ENCODE results near the gene MANF. TPM values are rescaled to one million over a fixed set of nuclear protein-coding genes. Genes with fewer than 3 reads are reported as not detected.
"Not testable (repeated sequence)": the region's sequence is repeated elsewhere in the genome, so short reads cannot be mapped to it uniquely, and the experiment has no call there.

Gene MANF
- total RNA-seq, 2 experiments from 2014 or later: 140 to 182 TPM

GRCh38 chr3:51387281-51387680, 2.2 kb downstream of the MANF start:
- peak overlapping the region; percentile 59 for H3K27ac Mint-ChIP-seq
- H3K9me3 Mint-ChIP-seq (ENCODE audit: low read depth); ATAC-seq; DNase-seq; H3K27me3 Mint-ChIP-seq: not testable (repeated sequence)
- H3K4me3 Mint-ChIP-seq: peak overlapping the region; percentile 17
- CTCF ChIA-PET: interaction anchor here (0.9 to 4.4 kb wide), 4 partner anchors 113 to 771 kb away, joined by 3 to 39 read pairs (median 4); partner anchors contain the start of gene DCAF1
- peaks cover 32% of the 10 kb centered on the region for H3K36me3 Mint-ChIP-seq
- peaks cover 65% of the 10 kb centered on the region for H3K4me1 Mint-ChIP-seq

GRCh38 chr3:51388286-51389029, 3.4 kb downstream of the MANF start:
- H3K27me3 Mint-ChIP-seq: no peaks in the 10 kb centered on the region
- no peak overlapping the region for H3K4me3 Mint-ChIP-seq
- no peaks in the 10 kb centered on the region for H3K9me3 Mint-ChIP-seq (ENCODE audit: low read depth)
- no peak for DNase-seq
- peaks cover 41% of the 10 kb centered on the region for H3K36me3 Mint-ChIP-seq
- CTCF ChIA-PET: interaction anchor here (0.7 to 4.4 kb wide), 23 partner anchors 8 to 821 kb away, joined by 3 to 39 read pairs (median 4); partner anchors contain the start of genes ABHD14B, C3orf18, DCAF1 and MAPKAPK3
- peaks cover 70% of the 10 kb centered on the region for H3K4me1 Mint-ChIP-seq
- H3K27ac Mint-ChIP-seq: peak overlapping the region; percentile 42
- no peak for ATAC-seq

GRCh38 chr3:51389423-51390183, 4.5 kb downstream of the MANF start:
- H3K27ac Mint-ChIP-seq: peak overlapping the region; percentile 29
- CTCF ChIA-PET: interaction anchor here (0.7 to 4.4 kb wide), 34 partner anchors 10 to 822 kb away, joined by 3 to 39 read pairs (median 4); partner anchors contain the start of genes ABHD14B, C3orf18, DCAF1 and DUSP7
- no peaks in the 10 kb centered on the region for H3K27me3 Mint-ChIP-seq
- ATAC-seq (no peak), DNase-seq (peak; percentile 68)
- peaks cover 48% of the 10 kb centered on the region for H3K36me3 Mint-ChIP-seq
- H3K4me3 Mint-ChIP-seq: no peak overlapping the region
- H3K9me3 Mint-ChIP-seq (ENCODE audit: low read depth): no peaks in the 10 kb centered on the region
- H3K4me1 Mint-ChIP-seq: peaks cover 74% of the 10 kb centered on the region

GRCh38 chr3:51390246-51391074, 5.4 kb downstream of the MANF start:
- Mint-ChIP-seq H3K4me1 (peaks cover 82% of the 10 kb centered on the region), H3K9me3 (ENCODE audit: low read depth) (no peaks in the 10 kb centered on the region), H3K36me3 (peaks cover 52% of the 10 kb centered on the region), H3K4me3 (peak overlapping the region; percentile 61), H3K27me3 (no peaks in the 10 kb centered on the region), H3K27ac (peak overlapping the region; percentile 75)
- CTCF ChIA-PET: interaction anchor here (0.8 to 4.4 kb wide), 27 partner anchors 10 to 823 kb away, joined by 3 to 39 read pairs (median 4); partner anchors contain the start of genes ABHD14B, C3orf18, DCAF1 and DUSP7
- ATAC-seq (no peak), DNase-seq (no peak)

GRCh38 chr3:51391075-51391565, 6.0 kb downstream of the MANF start, which contains the start of gene RBM15B:
Gene RBM15B (plus strand): TSS chr3:51391285. CDS start chr3:51391400, 115 bp downstream.
- H3K36me3 Mint-ChIP-seq: peaks cover 45% of the 10 kb centered on the region
- peak; percentile 93 for ATAC-seq
- peak within 1 kb of the TSS; percentile 85 for H3K4me3 Mint-ChIP-seq
- CTCF ChIA-PET: interaction anchor here (1.0 to 4.4 kb wide), 6 partner anchors 11 to 290 kb away, joined by 3 to 39 read pairs (median 16); partner anchors contain the start of genes DCAF1 and TEX264
- peak; percentile 98 for DNase-seq
- H3K9me3 Mint-ChIP-seq (ENCODE audit: low read depth): no peaks in the 10 kb centered on the region
- no peaks in the 10 kb centered on the region for H3K27me3 Mint-ChIP-seq
- H3K27ac Mint-ChIP-seq: peak within 1 kb of the TSS; percentile 88
- peaks cover 82% of the 10 kb centered on the region for H3K4me1 Mint-ChIP-seq

- DNase-seq (peak; percentile 71), ATAC-seq (peak; percentile 22)
- CTCF ChIA-PET: interaction anchor here (0.6 to 1.6 kb wide), 3 partner anchors 10 to 47 kb away, joined by 3 to 4 read pairs (median 3); no protein-coding TSS in a partner anchor
- peak overlapping the region; percentile 88 for H3K27ac Mint-ChIP-seq
- no peaks in the 10 kb centered on the region for H3K27me3 Mint-ChIP-seq
- no peaks in the 10 kb centered on the region for H3K9me3 Mint-ChIP-seq (ENCODE audit: low read depth)
- H3K4me1 Mint-ChIP-seq: peaks cover 82% of the 10 kb centered on the region
- H3K4me3 Mint-ChIP-seq: peak overlapping the region; percentile 85
- H3K36me3 Mint-ChIP-seq: peaks cover 43% of the 10 kb centered on the region
Observed at GRCh38 chr3:51391566-51392354, 6.7 kb downstream of the MANF start.

GRCh38 chr3:51392355-51393133, 7.5 kb downstream of the MANF start:
- Mint-ChIP-seq H3K9me3 (ENCODE audit: low read depth) (no peaks in the 10 kb centered on the region), H3K27me3 (no peaks in the 10 kb centered on the region), H3K27ac (peak overlapping the region; percentile 88), H3K36me3 (peaks cover 42% of the 10 kb centered on the region), H3K4me3 (peak overlapping the region; percentile 85), H3K4me1 (peaks cover 76% of the 10 kb centered on the region)
- ATAC-seq: no peak
- no peak for DNase-seq
- CTCF ChIA-PET: interaction anchor here (0.6 to 2.3 kb wide), 4 partner anchors 10 to 289 kb away, joined by 3 to 7 read pairs (median 4); no protein-coding TSS in a partner anchor

- Mint-ChIP-seq H3K27me3 (no peaks in the 10 kb centered on the region), H3K4me3 (peak overlapping the region; percentile 85), H3K9me3 (ENCODE audit: low read depth) (no peaks in the 10 kb centered on the region), H3K4me1 (peaks cover 70% of the 10 kb centered on the region), H3K36me3 (peaks cover 36% of the 10 kb centered on the region), H3K27ac (no peak overlapping the region)
- ATAC-seq (no peak), DNase-seq (no peak)
- CTCF ChIA-PET: interaction anchor here (1.3 to 2.3 kb wide), 3 partner anchors 41 to 291 kb away, joined by 3 to 7 read pairs (median 4); no protein-coding TSS in a partner anchor
Observed at GRCh38 chr3:51393134-51393495, 8.0 kb downstream of the MANF start.

- Mint-ChIP-seq H3K27ac (no peak overlapping the region), H3K4me3 (peak overlapping the region; percentile 36), H3K36me3 (peaks cover 35% of the 10 kb centered on the region), H3K27me3 (no peaks in the 10 kb centered on the region), H3K4me1 (peaks cover 66% of the 10 kb centered on the region), H3K9me3 (ENCODE audit: low read depth) (no peaks in the 10 kb centered on the region)
- CTCF ChIA-PET: interaction anchor here (0.7 to 2.3 kb wide), 4 partner anchors 9 to 443 kb away, joined by 3 to 7 read pairs (median 3); partner anchors contain the start of gene MANF
- ATAC-seq (no peak), DNase-seq (no peak)
Observed at GRCh38 chr3:51393564-51393963, 8.5 kb downstream of the MANF start.

- peaks cover 30% of the 10 kb centered on the region for H3K36me3 Mint-ChIP-seq
- H3K27ac Mint-ChIP-seq: no peak overlapping the region
- no peak for DNase-seq
- CTCF ChIA-PET: interaction anchor here (0.7 to 2.3 kb wide), 3 partner anchors 10 to 444 kb away, joined by 3 to 7 read pairs (median 3); partner anchors contain the start of gene MANF
- ATAC-seq: no peak
- peaks cover 58% of the 10 kb centered on the region for H3K4me1 Mint-ChIP-seq
- no peaks in the 10 kb centered on the region for H3K27me3 Mint-ChIP-seq
- no peaks in the 10 kb centered on the region for H3K9me3 Mint-ChIP-seq (ENCODE audit: low read depth)
- H3K4me3 Mint-ChIP-seq: no peak overlapping the region
Observed at GRCh38 chr3:51394541-51394940, 9.4 kb downstream of the MANF start.

Measured in activated CD8-positive, alpha-beta memory T cell treated with anti-CD3 and anti-CD28 coated beads, Interleukin-2, amount 10 ng/mL, durations not matched to agents 7 days and 5 days (primary cell).